Fibroblast of pulmonary artery (primary cell): ENCODE results near the gene UPP1.
A peak's percentile ranks its signal among the peaks of the same experiment; 100 is the strongest.

Experiments used
- DNase-seq: peaks from one replicate; pipeline ENCODE4 v3.0.0-alpha.2; 2010; ENCODE audit warnings: low read depth
- H3K4me3 ChIP-seq: replicated peaks from 2 replicates; pipeline ENCODE4 v1.5.1; 2011; ENCODE audit warnings: low read depth, mild to moderate bottlenecking, control low read depth, low read length, moderate library complexity
- TF ChIP-seq, protein P1 (sequence below): IDR thresholded peaks from 2 replicates; pipeline ENCODE4 v1.5.1; 2011; ENCODE audit warnings: mild to moderate bottlenecking, control low read depth, low read length, inconsistent platforms; ENCODE audit errors: missing control alignments

Gene UPP1

GRCh38 chr7:48149058-48149457, 60.0 kb downstream of the UPP1 start:
- TF ChIP-seq, protein P1, sequence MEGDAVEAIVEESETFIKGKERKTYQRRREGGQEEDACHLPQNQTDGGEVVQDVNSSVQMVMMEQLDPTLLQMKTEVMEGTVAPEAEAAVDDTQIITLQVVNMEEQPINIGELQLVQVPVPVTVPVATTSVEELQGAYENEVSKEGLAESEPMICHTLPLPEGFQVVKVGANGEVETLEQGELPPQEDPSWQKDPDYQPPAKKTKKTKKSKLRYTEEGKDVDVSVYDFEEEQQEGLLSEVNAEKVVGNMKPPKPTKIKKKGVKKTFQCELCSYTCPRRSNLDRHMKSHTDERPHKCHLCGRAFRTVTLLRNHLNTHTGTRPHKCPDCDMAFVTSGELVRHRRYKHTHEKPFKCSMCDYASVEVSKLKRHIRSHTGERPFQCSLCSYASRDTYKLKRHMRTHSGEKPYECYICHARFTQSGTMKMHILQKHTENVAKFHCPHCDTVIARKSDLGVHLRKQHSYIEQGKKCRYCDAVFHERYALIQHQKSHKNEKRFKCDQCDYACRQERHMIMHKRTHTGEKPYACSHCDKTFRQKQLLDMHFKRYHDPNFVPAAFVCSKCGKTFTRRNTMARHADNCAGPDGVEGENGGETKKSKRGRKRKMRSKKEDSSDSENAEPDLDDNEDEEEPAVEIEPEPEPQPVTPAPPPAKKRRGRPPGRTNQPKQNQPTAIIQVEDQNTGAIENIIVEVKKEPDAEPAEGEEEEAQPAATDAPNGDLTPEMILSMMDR: no peak
- H3K4me3 ChIP-seq: no peak overlapping the region
- no peak for DNase-seq

- TF ChIP-seq, protein P1: no peak
Measured at GRCh38 chr7:48150086-48150485, 61.0 kb downstream of the UPP1 start.

DNA sequence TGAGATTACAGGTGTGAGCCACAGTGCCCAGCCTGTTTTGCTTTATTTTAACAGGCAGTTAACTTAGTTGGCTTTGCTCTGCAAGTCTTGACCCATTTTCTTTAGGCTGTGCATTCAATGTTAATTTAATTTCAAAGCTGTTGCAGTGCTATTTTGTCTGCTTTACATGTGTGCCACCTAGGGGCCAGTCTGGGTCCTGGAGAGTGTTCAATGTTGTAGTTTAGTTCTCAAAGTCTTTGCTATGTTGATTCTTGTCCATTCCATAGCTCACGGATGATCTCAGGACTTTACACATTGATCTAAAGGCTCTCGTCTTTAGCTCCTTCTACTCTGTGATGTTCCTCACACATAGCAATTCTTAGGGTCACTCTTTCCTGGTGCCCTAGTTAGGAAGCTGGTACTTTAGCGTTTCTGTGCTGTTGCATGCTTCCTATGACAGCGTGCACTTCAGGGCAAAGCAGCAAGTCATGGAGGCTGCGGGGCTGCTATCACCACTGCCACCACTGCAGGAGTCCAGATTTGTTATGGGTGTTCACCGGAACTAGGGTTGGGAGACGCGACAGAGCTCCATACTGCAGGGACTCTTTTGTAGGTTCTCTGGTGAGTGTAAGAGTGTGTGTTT, 65.8 kb downstream of the UPP1 start:
- DNase-seq: peak; percentile 62
- no peak overlapping the region for H3K4me3 ChIP-seq
- TF ChIP-seq, protein P1: peak; percentile 78

More at GRCh38 chr7:48150086-48150485, 61.0 kb downstream of the UPP1 start:
- H3K4me3 ChIP-seq: no peak overlapping the region
- DNase-seq: no peak
